VCaP (cell line): Measurements from ENCODE around the gene BTBD3.
A peak's percentile ranks its signal among the peaks of the same experiment; 100 is the strongest.

Experiments
- H3K27ac ChIP-seq: fragments of 450-650 bp; 2 replicates; pipeline ENCODE4 v1.5.1; 2017
- CTCF ChIP-seq: fragments of 450-650 bp; conservative IDR thresholded peaks from 2 replicates; pipeline ENCODE4 v1.5.1; 2017; ENCODE audit warnings: mild to moderate bottlenecking, moderate library complexity

Gene BTBD3

GRCh38 chr20:11890331-11891076, 27.2 kb upstream of the BTBD3 start:
- peak overlapping the region; percentile 91 for H3K27ac ChIP-seq
- TF ChIP-seq CTCF: 0 out of 2 replicates have a peak, but pooled peaks have one; percentile 16

- H3K27ac ChIP-seq: peak overlapping the region; percentile 91
- no peak for TF ChIP-seq CTCF
Measured at GRCh38 chr20:11891077-11891775, 26.5 kb upstream of the BTBD3 start.

- no peak for TF ChIP-seq CTCF
- peak overlapping the region; percentile 91 for H3K27ac ChIP-seq
Measured at GRCh38 chr20:11891776-11892545, 25.7 kb upstream of the BTBD3 start.

- H3K27ac ChIP-seq: no peak overlapping the region
- no peak for TF ChIP-seq CTCF
Measured at GRCh38 chr20:11894062-11894461, 23.6 kb upstream of the BTBD3 start.

GRCh38 chr20:11895861-11896387, 21.8 kb upstream of the BTBD3 start:
- no peak overlapping the region for H3K27ac ChIP-seq
- TF ChIP-seq CTCF: no peak

- no peak overlapping the region for H3K27ac ChIP-seq
- TF ChIP-seq CTCF: no peak
Measured at GRCh38 chr20:11901127-11901526, 16.6 kb upstream of the BTBD3 start.

- H3K27ac ChIP-seq: no peak overlapping the region
- TF ChIP-seq CTCF: no peak
Measured at GRCh38 chr20:11902285-11902697, 15.4 kb upstream of the BTBD3 start.
